GM19324 (cell line): Measurements from ENCODE around the gene RAB43.
"Not testable (repeated sequence)": the region's sequence is repeated elsewhere in the genome, so short reads cannot be mapped to it uniquely, and the experiment has no call there.

ENCODE experiments used
- ATAC-seq: cut with Tn5 transposase; IDR thresholded peaks from one replicate; pipeline ENCODE4 v1.9.1; 2021; ENCODE audit warnings: mild to moderate bottlenecking, moderate library complexity; ENCODE audit not compliant: unreplicated experiment, low FRiP score

RAB43 gene

GRCh38 chr3:129121792-129122411, at the start of gene RAB43:
TSS of gene RAB43 (minus strand) at chr3:129121804. CDS start at chr3:129121489, 315 bp downstream.
- ATAC-seq: peak; percentile 49

GRCh38 chr3:129166579-129167332, 45.2 kb upstream of the RAB43 start:
- ATAC-seq: no peak

GRCh38 chr3:129165594-129165993, 44.0 kb upstream of the RAB43 start:
- not testable (repeated sequence) for ATAC-seq

- ATAC-seq: no peak
Observed at GRCh38 chr3:129164500-129164899, 42.9 kb upstream of the RAB43 start.

- no peak for ATAC-seq
Observed at GRCh38 chr3:129162729-129163579, 41.4 kb upstream of the RAB43 start.

GRCh38 chr3:129161860-129162271, 40.3 kb upstream of the RAB43 start:
- no peak for ATAC-seq

- peak; percentile 89 for ATAC-seq
Observed at GRCh38 chr3:129160891-129161859, 39.6 kb upstream of the RAB43 start, which contains the start of gene ISY1. TSS of gene ISY1 (minus strand) at chr3:129161063. CDS start at chr3:129160975, 88 bp downstream.

GRCh38 chr3:129144786-129145185, 23.2 kb upstream of the RAB43 start:
- no peak for ATAC-seq

- ATAC-seq: not testable (repeated sequence)
Observed at GRCh38 chr3:129141011-129141410, 19.4 kb upstream of the RAB43 start.

- no peak for ATAC-seq
Observed at GRCh38 chr3:129139911-129140310, 18.3 kb upstream of the RAB43 start.

GRCh38 chr3:129136275-129136674, 14.7 kb upstream of the RAB43 start:
- not testable (repeated sequence) for ATAC-seq

GRCh38 chr3:129132097-129132866, 10.7 kb upstream of the RAB43 start:
- ATAC-seq: no peak

- no peak for ATAC-seq
Observed at GRCh38 chr3:129131465-129132088, 10.0 kb upstream of the RAB43 start.

GRCh38 chr3:129130291-129130813, 8.7 kb upstream of the RAB43 start:
- no peak for ATAC-seq

- ATAC-seq: no peak
Observed at GRCh38 chr3:129128357-129129155, 7.0 kb upstream of the RAB43 start.

GRCh38 chr3:129126726-129127280, 5.2 kb upstream of the RAB43 start:
- ATAC-seq: no peak

- no peak for ATAC-seq
Observed at GRCh38 chr3:129123314-129124060, 1.9 kb upstream of the RAB43 start.
